K562 (cell line): ENCODE data around the gene HBP1. TPM values are rescaled to one million over a fixed set of nuclear protein-coding genes. Genes with fewer than 3 reads are reported as not detected.

Experiments used
- ATAC-seq: fragments of 200-7000 bp; cut with Tn5 transposase; 3 replicates; pipeline ENCODE4 v1.9.1; 2020; ENCODE audit warnings: moderate library complexity
- BruUV-seq: library from RNA; stranded (reverse); fragments of 400-500 nt; replicated peaks from 2 replicates; lab custom pipeline; 2021; lab: Mats Ljungman, UMichigan
- CTCF ChIA-PET: fragments of 300-600 bp; formaldehyde crosslinking; extraction: SDS; loops from one replicate; lab custom pipeline; 2021; ENCODE audit warnings: low intra/inter-chr PET ratio; lab: Yijun Ruan, JAX
- POLR2A ChIA-PET: fragments of 300-600, 350-650 bp; sonication (Branson Sonifier 250); formaldehyde crosslinking; extraction: SDS; loops from one replicate; lab custom pipeline; 2021; ENCODE audit warnings: antibody characterized with exemption, inconsistent platforms; lab: Yijun Ruan, JAX
- DNase-seq, 4 experiments: peaks; one replicate each; pipeline versions ENCODE4 v3.0.0 to v3.0.0-alpha.2; 2011 to 2018; ENCODE audit warnings: low spot score in 3 of 4, mixed read lengths in 3 of 4; ENCODE audit errors: extremely low read depth in 1 of 4
- FAIRE-seq: peaks from 2 replicates; lab custom pipeline; 2011; peaks lifted over from hg19 to GRCh38; lab: Jason Lieb, UNC
- H2AFZ ChIP-seq: 2 replicates; pipeline ENCODE4 v1.6.0; 2011; ENCODE audit warnings: low read depth, low read length, control low read depth, inconsistent platforms
- H3K27ac ChIP-seq: fragments of 200-600 bp; 3 replicates; pipeline ENCODE4 v1.8.0; 2011; ENCODE audit warnings: low read depth, mild to moderate bottlenecking, control low read depth, inconsistent platforms, low read length, moderate library complexity, mixed read lengths; ENCODE audit errors: extremely low read depth
- H3K27me3 ChIP-seq, 2 experiments: fragments of 300-600 bp in 1 of 2; 2 replicates in 1 of 2; 3 replicates in 1 of 2; pipeline versions ENCODE4 v1.6.0 to v1.8.0; 2011; ENCODE audit warnings: inconsistent platforms in 2 of 2, low read length in 2 of 2, mild to moderate bottlenecking in 1 of 2, mixed read lengths in 1 of 2, moderate library complexity in 1 of 2; ENCODE audit not compliant: control insufficient read depth in 2 of 2, insufficient read depth in 2 of 2
- H3K36me3 ChIP-seq: fragments of 300-600 bp; 3 replicates; pipeline ENCODE4 v1.8.0; 2011; ENCODE audit warnings: mild to moderate bottlenecking, low read length, inconsistent platforms; ENCODE audit not compliant: control insufficient read depth, insufficient read depth
- H3K4me1 ChIP-seq, 2 experiments: fragments of 200-600 bp in 1 of 2; replicated peaks in 1 of 2; 2 replicates in 1 of 2; 3 replicates in 1 of 2; pipeline versions ENCODE4 v1.5.1 to v1.8.0; 2011; ENCODE audit warnings: inconsistent platforms in 2 of 2, low read length in 2 of 2, mild to moderate bottlenecking in 1 of 2, mixed read lengths in 1 of 2, moderate library complexity in 1 of 2; ENCODE audit not compliant: control insufficient read depth in 2 of 2, insufficient read depth in 2 of 2
- H3K4me2 ChIP-seq: 2 replicates; pipeline ENCODE4 v1.6.1; 2011; ENCODE audit warnings: low read length, control low read depth, inconsistent platforms, mixed read lengths; ENCODE audit not compliant: insufficient read depth
- H3K4me3 ChIP-seq: fragments of 200-600 bp; sonication (generic), shearing (Covaris generic); 2 replicates; pipeline ENCODE4 v1.5.1; 2016; ENCODE audit warnings: control low read depth, inconsistent platforms
- H3K79me2 ChIP-seq: fragments of 200-600 bp; 3 replicates; pipeline ENCODE4 v1.8.0; 2011; ENCODE audit warnings: low read length, inconsistent platforms; ENCODE audit not compliant: control insufficient read depth, insufficient read depth
- H3K9ac ChIP-seq, 2 experiments: 2 replicates each; pipeline versions ENCODE4 v1.6.0 to v1.6.1; 2011; ENCODE audit warnings: low read depth in 2 of 2, low read length in 2 of 2, control low read depth in 1 of 2, inconsistent platforms in 1 of 2, mild to moderate bottlenecking in 1 of 2, mixed read lengths in 1 of 2; ENCODE audit not compliant: insufficient read depth in 1 of 2
- H3K9me1 ChIP-seq: one replicate; pipeline ENCODE4 v1.6.0; 2011; ENCODE audit warnings: inconsistent platforms, mild to moderate bottlenecking, low read length, moderate library complexity; ENCODE audit not compliant: control insufficient read depth, insufficient read depth
- H3K9me3 ChIP-seq: replicated peaks from 2 replicates; pipeline ENCODE4 v1.5.1; 2011; ENCODE audit warnings: low read depth, low read length, inconsistent platforms; ENCODE audit not compliant: control insufficient read depth, insufficient read depth
- H4K20me1 ChIP-seq: replicated peaks from 2 replicates; pipeline ENCODE4 v1.6.1; 2011; ENCODE audit warnings: low read length, inconsistent platforms, mixed read lengths; ENCODE audit not compliant: control insufficient read depth, insufficient read depth
- DEAF1 ChIP-seq: fragments of 450-650 bp; formaldehyde crosslinking; IDR thresholded peaks from 2 replicates; pipeline ENCODE4 v1.4.0; 2020; ENCODE audit warnings: mild to moderate bottlenecking, moderate library complexity
- ELF1 ChIP-seq: fragments of 200-800 bp; sonication (Bioruptor generic); IDR thresholded peaks from 2 replicates; pipeline ENCODE4 v1.6.1; 2016; ENCODE audit warnings: missing genetic modification characterization, missing compliant biosample characterization
- HOXB6 ChIP-seq: fragments of 250-450 bp; sonication (Bioruptor Pico); IDR thresholded peaks from 2 replicates; pipeline ENCODE4 v1.5.1; 2022; ENCODE audit warnings: mild to moderate bottlenecking, borderline replicate concordance
- KLF10 ChIP-seq: fragments of 250-450 bp; sonication (Bioruptor Pico); IDR thresholded peaks from 2 replicates; pipeline ENCODE4 v1.6.1; 2021; ENCODE audit warnings: matching md5 sums
- NCOA6 ChIP-seq: fragments of 450-650 bp; IDR thresholded peaks from 2 replicates; pipeline ENCODE4 v1.6.1; 2017; ENCODE audit warnings: mild to moderate bottlenecking
- PRMT5 ChIP-seq: sonication (generic); formaldehyde crosslinking; IDR thresholded peaks from 2 replicates; pipeline ENCODE4 v1.5.0; 2020; ENCODE audit warnings: missing genetic modification reagents
- SMAD1 ChIP-seq: fragments of 150-350 bp; IDR thresholded peaks from 2 replicates; pipeline ENCODE4 v1.6.1; 2014; ENCODE audit warnings: low read length, low read depth; ENCODE audit not compliant: partially characterized antibody
- SRSF7 ChIP-seq: fragments of 200-400 bp; formaldehyde crosslinking; optimal IDR thresholded peaks from 2 replicates; pipeline ENCODE3; 2017; ENCODE audit warnings: mild to moderate bottlenecking, low read depth, low read length
- TEAD1 ChIP-seq, 2 experiments: fragments of 450-650 bp in 1 of 2; sonication (generic) in 1 of 2; formaldehyde crosslinking; IDR thresholded peaks; 2 replicates each; pipeline versions ENCODE4 v1.4.0 to v1.8.0; 2020 to 2022; ENCODE audit warnings: mild to moderate bottlenecking in 2 of 2, missing genetic modification reagents in 1 of 2
- TFE3 ChIP-seq: fragments of 450-650 bp; formaldehyde crosslinking; IDR thresholded peaks from 2 replicates; pipeline ENCODE4 v1.4.0; 2020; ENCODE audit warnings: mild to moderate bottlenecking, mixed read lengths
- ZNF197 ChIP-seq: fragments of 200-800 bp; sonication (Bioruptor generic); IDR thresholded peaks from 2 replicates; pipeline ENCODE4 v1.6.1; 2016; ENCODE audit warnings: low read depth, missing genetic modification characterization, missing compliant biosample characterization
- ZNF384 ChIP-seq: IDR thresholded peaks from 2 replicates; pipeline ENCODE4 v1.6.1; 2012; ENCODE audit warnings: low read depth, low read length, improper control_type of control experiment
- ZNF584 ChIP-seq: fragments of 200-800 bp; sonication (Bioruptor generic); IDR thresholded peaks from 2 replicates; pipeline ENCODE4 v1.6.1; 2016; ENCODE audit warnings: low read depth, mild to moderate bottlenecking, missing genetic modification characterization, missing compliant biosample characterization
- ZNF639 ChIP-seq, 2 experiments: fragments of 200-800 bp in 1 of 2; sonication (Bioruptor generic) in 1 of 2; sonication (generic) in 1 of 2; formaldehyde crosslinking in 1 of 2; IDR thresholded peaks in 1 of 2; conservative IDR thresholded peaks in 1 of 2; 2 replicates each; pipeline versions ENCODE4 v1.5.0 to v1.6.1; 2016 to 2020; ENCODE audit warnings: missing compliant biosample characterization in 1 of 2, missing genetic modification characterization in 1 of 2, missing genetic modification reagents in 1 of 2
- ZNF766 ChIP-seq: fragments of 200-800 bp; sonication (Bioruptor generic); conservative IDR thresholded peaks from 2 replicates; pipeline ENCODE4 v1.6.1; 2016; ENCODE audit warnings: missing genetic modification characterization, missing compliant biosample characterization
- ZNF778 ChIP-seq: fragments of 450-650 bp; formaldehyde crosslinking; IDR thresholded peaks from 2 replicates; pipeline ENCODE4 v1.4.0; 2020; ENCODE audit warnings: mild to moderate bottlenecking, moderate library complexity
- WGBS: fragments of 100-300 bp; shearing (Covaris generic); methylation state at CpG from one replicate; pipeline ENCODE4 v1.1.6; 2016; ENCODE audit warnings: low coverage, mixed read lengths; ENCODE audit not compliant: insufficient coverage; ENCODE audit errors: missing lambda C conversion rate; 5-methylcytosine and 5-hydroxymethylcytosine counted together
- in situ Hi-C: fragments of 300-500 bp; cut with MboI; formaldehyde crosslinking; loops from 4 replicates; pipeline ENCODE4 v1.15.0; 2018; ENCODE audit warnings: inconsistent platforms, mixed read lengths
- intact Hi-C: fragments of 100-400 bp; cut with micrococcal nuclease; formaldehyde crosslinking; loops from 2 replicates; pipeline ENCODE4 v1.14.2; 2022
- polyA plus RNA-seq, 8 experiments: library from polyadenylated mRNA; depleted of rRNA in 4 of 8; stranded (reverse) in 5 of 8; unstranded in 3 of 8; fragments of >200 nt; fragmentation: Nextera tagmentation in 2 of 8; fragmentation: Illumina TruSeq in 1 of 8; extraction: Ambion mirVana in 2 of 8; extraction: Trizol in 1 of 8; gene quantifications; 2 replicates each; pipeline versions ENCODE4 v1.2.1 to v1.2.3, GENCODE V29; 2011 to 2014; ENCODE audit warnings: inconsistent platforms in 1 of 8, missing spikeins in 1 of 8
- total RNA-seq, 7 experiments: library from RNA; depleted of rRNA in 6 of 7; stranded (reverse); fragments of >200 nt in 6 of 7; fragmentation: Illumina TruSeq in 2 of 7; extraction: Trizol in 2 of 7; gene quantifications; 2 replicates each; pipeline versions ENCODE4 v1.2.1 to v1.2.3, GENCODE V29; 2011 to 2021; ENCODE audit warnings: low replicate concordance in 1 of 7

The HBP1 gene
- total and polyA plus RNA-seq, 9 of the 15 experiments (the other 6 are each of a cell fraction or from before 2014, with no cell fraction given), result 18.7 to 59.9 (median 27.0) TPM

GRCh38 chr7:107167483-107168232 is 1.1 kb upstream of the HBP1 start:
- peak overlapping the region; percentile 77 to 89 for H3K9ac ChIP-seq
- peak overlapping the region; percentile 87 for H3K27ac ChIP-seq
- H3K4me3 ChIP-seq, result peak overlapping the region; percentile 74
- TSS peak; percentile 93 for BruUV-seq
- peaks cover 5 to 16% of the 10 kb centered on the region in 2 experiments for H3K4me1 ChIP-seq
- ChIA-PET CTCF (interaction anchor here (0.6 to 0.9 kb wide), 3 partner anchors 18 to 591 kb away, joined by 3 to 7 read pairs (median 4); no protein-coding TSS in a partner anchor), POLR2A (interaction anchor here (0.6 to 4.3 kb wide), 34 partner anchors 10 to 706 kb away, joined by 3 to 35 read pairs (median 3); partner anchors contain the start of gene CBLL1)
- no peaks in the 10 kb centered on the region for H3K9me3 ChIP-seq
- in situ Hi-C loops (no loop called here), intact Hi-C loops (loop anchor here (1.0 to 5.0 kb wide), 6 partner anchors 121 to 505 kb away; partner anchors contain the start of genes CCDC71L and PIK3CG)
- no peaks in the 10 kb centered on the region for H3K9me1 ChIP-seq
- H3K4me2 ChIP-seq, result peak overlapping the region; percentile 100
- FAIRE-seq, result peak; percentile 48
- no peaks in the 10 kb centered on the region; the same call in 2 of the 3 replicates for H3K36me3 ChIP-seq
- H3K27me3 ChIP-seq, result no peaks in the 10 kb centered on the region
- H3K79me2 ChIP-seq, result peaks cover 27% of the 10 kb centered on the region
- peak; percentile 15 for ATAC-seq
- H4K20me1 ChIP-seq, result no peaks in the 10 kb centered on the region; the same call in 1 of the 2 replicates
- 0% methylated on average over 15 of the region's 15 CpGs for WGBS
- peak overlapping the region; percentile 86 for H2AFZ ChIP-seq
- peak; percentile 59 to 89 (median 68) for DNase-seq
- peak; percentile 85; the same call in 1 of the 2 replicates for TF ChIP-seq ZNF197 (CRISPR knock-in tag)
- TF ChIP-seq DEAF1, result peak; percentile 49
- TF ChIP-seq TEAD1 (CRISPR knock-in tag; IDR thresholded peaks at IDR 0.05), result 0 out of 4 replicates have a peak, but pooled peaks of 1 of the 2 experiments have one; percentile 13
- TF ChIP-seq TFE3 (CRISPR knock-in tag), result no peak
- no peak for TF ChIP-seq ZNF778
- TF ChIP-seq KLF10 (CRISPR knock-in tag), result no peak
- no peak for TF ChIP-seq NCOA6
- TF ChIP-seq SMAD1, result no peak
- TF ChIP-seq HOXB6 (CRISPR knock-in tag), result no peak
- peak in 1 of 2 experiments; percentile 72; a peak in 2 of 4 replicates for TF ChIP-seq ZNF639 (CRISPR knock-in tag; conservative IDR thresholded peaks at IDR 0.05 in 1 of 2, IDR thresholded peaks at IDR 0.05 in 1 of 2)
- no peak for TF ChIP-seq ZNF384
- TF ChIP-seq PRMT5, result no peak
- TF ChIP-seq SRSF7, result no peak
- no peak; the same call in 1 of the 2 replicates for TF ChIP-seq ELF1 (tag)
- TF ChIP-seq ZNF584 (CRISPR knock-in tag), result no peak; the same call in 1 of the 2 replicates
- TF ChIP-seq ZNF766 (CRISPR knock-in tag), result no peak
